DMS153 treated with DMSO at 0.1 percent for 48 hours (cell line): Measurements from ENCODE around the gene RRP9.

Experiments
- DNase-seq: peaks from one replicate; lab custom pipeline; 2025; ENCODE audit not compliant: unreplicated experiment; lab: John Stamatoyannopoulos, UW

Gene RRP9

GRCh38 chr3:51955893-51956770, 14.4 kb upstream of the RRP9 start:
- DNase-seq, result no peak

GRCh38 chr3:51955175-51955892, 13.6 kb upstream of the RRP9 start, which contains the start of gene GPR62:
GPR62 (plus strand) TSS chr3:51955381; CDS start chr3:51955653, 272 bp downstream.
- DNase-seq, result no peak

GRCh38 chr3:51954713-51955112, 13.0 kb upstream of the RRP9 start:
- no peak for DNase-seq

- DNase-seq, result no peak
These were observed 12.4 kb upstream of the RRP9 start for GRCh38 chr3:51954105-51954504.

DNA sequence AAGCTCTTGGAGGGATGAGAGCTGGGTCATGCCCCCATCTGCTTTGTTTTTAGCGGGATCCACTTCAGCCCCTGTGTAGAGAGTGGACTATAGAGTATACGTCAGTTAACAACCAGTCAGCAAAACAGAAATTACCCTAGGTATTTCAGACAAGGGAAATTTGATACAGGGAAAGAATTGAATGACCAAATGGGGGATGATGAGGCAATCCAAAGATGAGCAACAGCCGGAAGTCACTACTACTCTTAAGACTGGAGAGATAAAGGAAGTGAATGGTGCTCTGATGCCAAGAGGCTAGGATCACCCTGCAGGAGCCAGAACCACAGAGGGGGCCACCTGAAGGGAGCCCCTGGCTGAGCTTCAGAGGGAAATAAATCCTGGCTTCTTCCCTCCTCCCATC, 11.7 kb upstream of the RRP9 start:
- DNase-seq, result peak; percentile 17

GRCh38 chr3:51950899-51951298, 9.2 kb upstream of the RRP9 start:
- DNase-seq, result no peak

GRCh38 chr3:51949121-51949520, 7.4 kb upstream of the RRP9 start:
- DNase-seq, result no peak

DNA sequence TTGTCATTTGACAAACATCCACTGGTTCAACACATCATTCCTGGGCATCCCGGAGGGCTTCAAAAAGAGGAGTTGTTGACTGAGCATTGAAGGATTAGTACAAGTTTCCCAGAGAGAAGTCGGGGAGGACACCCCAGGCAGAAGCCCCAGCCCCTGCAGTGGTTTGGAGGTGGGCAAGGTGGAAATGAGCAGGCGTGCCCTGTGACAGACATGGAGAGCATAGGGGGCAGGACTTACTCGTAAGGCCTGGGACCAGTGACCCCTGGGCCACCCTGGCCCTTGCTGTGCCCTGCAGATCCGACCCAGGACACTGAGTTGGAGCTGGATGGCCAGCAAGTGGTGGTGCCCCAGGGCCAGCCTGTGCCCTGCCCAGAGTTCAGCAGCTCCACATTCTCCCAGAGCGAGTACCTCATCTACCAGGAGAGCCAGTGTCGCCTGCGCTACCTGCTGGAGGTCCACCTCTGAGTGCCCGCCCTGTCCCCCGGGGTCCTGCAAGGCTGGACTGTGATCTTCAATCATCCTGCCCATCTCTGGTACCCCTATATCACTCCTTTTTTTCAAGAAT, 6.4 kb upstream of the RRP9 start:
- DNase-seq, result no peak

DNA sequence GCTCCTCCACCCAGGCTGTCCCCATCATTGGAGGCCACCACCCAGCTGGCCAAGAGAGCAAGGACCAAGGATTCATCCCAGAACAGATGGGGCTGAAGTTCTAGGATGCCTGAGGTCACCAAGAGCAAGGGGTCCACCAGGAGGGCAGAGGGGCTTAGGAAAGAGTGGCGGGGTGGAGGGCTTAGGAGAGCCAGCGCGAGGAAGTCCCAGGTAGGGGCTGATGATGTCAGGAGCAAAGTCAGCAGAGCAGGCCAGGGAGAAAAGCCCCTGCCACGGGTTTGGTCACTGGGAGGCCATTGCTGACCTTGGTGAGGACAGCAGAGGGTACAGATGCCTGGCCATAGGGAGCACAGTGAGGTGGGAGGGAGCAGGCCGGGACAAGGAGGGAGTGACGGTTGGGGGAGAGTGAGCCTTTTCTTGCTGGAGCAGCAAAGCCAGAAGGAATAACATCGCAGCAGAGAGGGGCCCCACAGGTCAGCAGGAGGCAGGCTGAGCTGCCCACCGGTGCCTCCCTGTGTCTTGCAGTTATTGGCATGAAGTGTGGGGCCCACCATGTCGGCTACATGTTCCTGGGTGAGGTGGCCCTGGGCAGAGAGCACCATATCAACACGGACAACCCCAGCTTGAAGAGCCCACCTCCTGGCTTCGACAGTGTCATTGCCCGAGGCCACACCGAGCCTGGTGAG, 5.7 kb upstream of the RRP9 start:
- DNase-seq, result no peak

- no peak for DNase-seq
These were observed 5.1 kb upstream of the RRP9 start for GRCh38 chr3:51946796-51947195.

DNA sequence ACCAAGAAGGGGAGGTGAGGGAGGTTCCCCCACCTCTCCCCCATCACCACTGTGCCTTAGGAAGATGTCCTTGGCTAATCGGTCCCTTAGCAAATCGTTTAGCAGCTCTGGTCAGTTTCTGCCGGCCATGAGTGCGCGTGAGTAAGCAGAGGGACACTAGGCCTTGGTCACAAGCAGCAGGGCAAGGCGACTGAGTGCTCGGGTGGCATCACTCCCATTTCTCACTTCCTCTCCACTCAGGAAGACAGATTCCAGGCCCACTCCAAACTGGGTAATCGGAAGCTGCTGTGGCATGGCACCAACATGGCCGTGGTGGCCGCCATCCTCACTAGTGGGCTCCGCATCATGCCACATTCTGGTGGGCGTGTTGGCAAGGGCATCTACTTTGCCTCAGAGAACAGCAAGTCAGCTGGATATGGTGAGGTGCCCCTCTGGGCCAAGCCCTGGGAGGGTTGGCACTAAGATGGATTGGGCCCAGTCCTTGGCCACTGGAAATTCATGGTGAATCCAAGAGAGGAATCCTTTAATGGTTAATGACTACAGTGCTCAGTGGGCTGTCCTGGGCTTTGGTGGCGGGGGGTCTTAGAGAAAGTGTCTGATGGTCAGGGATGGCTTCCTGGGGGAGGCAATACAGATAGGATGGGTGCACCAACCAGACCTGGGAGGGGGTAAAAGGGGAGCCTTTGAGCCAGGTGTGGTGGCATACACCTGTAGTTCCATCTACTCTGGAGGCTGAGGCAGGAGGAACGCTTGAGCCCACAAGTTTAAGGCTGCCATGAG, 4.4 kb upstream of the RRP9 start:
- DNase-seq, result no peak

DNA sequence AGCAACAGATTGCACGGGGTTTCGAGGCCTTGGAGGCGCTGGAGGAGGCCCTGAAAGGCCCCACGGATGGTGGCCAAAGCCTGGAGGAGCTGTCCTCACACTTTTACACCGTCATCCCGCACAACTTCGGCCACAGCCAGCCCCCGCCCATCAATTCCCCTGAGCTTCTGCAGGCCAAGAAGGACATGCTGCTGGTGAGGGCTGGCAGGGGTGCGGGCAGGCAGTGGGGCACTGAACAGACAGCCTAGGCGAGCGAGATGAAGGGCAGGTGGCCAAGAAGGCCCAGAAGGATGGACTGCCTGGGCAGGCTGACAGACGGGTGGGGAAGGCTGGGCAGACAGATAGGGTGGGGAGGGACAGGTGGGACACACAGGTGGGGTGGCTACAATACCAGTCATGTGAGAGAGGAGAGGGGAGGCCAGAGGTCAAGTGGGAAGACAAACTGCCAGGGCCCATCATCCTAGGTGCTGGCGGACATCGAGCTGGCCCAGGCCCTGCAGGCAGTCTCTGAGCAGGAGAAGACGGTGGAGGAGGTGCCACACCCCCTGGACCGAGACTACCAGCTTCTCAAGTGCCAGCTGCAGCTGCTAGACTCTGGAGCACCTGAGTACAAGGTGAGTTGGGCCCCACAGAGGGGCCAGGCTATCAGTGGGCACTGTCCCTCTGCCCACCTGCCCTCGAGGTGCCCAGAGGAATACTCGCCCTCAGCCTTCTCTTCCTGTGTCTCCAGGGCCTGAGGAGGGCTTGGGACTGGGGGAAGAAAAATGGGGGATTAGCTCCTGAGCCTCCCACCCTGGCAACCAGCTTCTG, 3.5 kb upstream of the RRP9 start:
- DNase-seq, result no peak

- no peak for DNase-seq
These were observed 2.8 kb upstream of the RRP9 start for GRCh38 chr3:51944451-51945021.

- no peak for DNase-seq
These were observed 2.0 kb upstream of the RRP9 start for GRCh38 chr3:51943451-51944391.

GRCh38 chr3:51942603-51943450, 1.1 kb upstream of the RRP9 start:
- DNase-seq, result no peak

DNA sequence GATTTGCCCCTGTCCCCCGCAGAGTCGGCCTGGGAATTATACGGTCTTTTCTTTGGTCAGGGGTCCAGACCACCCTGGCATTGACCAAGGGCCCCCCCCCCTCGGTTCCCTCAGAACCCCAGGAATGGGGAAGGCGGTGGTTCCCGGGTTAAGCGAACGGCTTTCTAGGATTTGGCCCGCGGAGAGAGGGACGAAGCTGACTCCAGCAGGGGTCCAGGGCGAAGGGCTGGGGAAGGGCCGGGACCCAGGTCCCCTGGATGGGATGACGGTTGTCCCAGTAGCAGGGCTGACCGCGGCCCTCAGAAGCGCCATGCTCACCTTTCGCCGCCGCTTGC, 274 bp downstream of the RRP9 start:
- no peak for DNase-seq

- no peak for DNase-seq
These were observed 849 bp downstream of the RRP9 start for GRCh38 chr3:51940648-51941462.
